PC-3 (cell line): ENCODE data around the gene SCIN. TPM values are rescaled to one million over a fixed set of nuclear protein-coding genes. Genes with fewer than 3 reads are reported as not detected.
A peak's percentile ranks its signal among the peaks of the same experiment; 100 is the strongest.

Experiments
- ATAC-seq: fragments of 200-7000 bp; cut with Tn5 transposase; 2 replicates; pipeline ENCODE4 v1.9.1; 2020; ENCODE audit warnings: mild to moderate bottlenecking, moderate library complexity
- BruUV-seq: library from RNA; stranded (reverse); fragments of 400-500 nt; replicated peaks from 2 replicates; lab custom pipeline; 2021; lab: Mats Ljungman, UMichigan
- CTCF ChIA-PET: fragments of 300-600 bp; sonication (Branson Sonifier 250); formaldehyde crosslinking; loops from one replicate; lab custom pipeline; 2022; ENCODE audit warnings: antibody characterized with exemption; lab: Charles Lee
- POLR2A ChIA-PET: fragments of 300-600 bp; sonication (Branson Sonifier 250); formaldehyde crosslinking; loops from one replicate; lab custom pipeline; 2022; ENCODE audit warnings: antibody characterized with exemption; ENCODE audit not compliant: unreplicated experiment; lab: Charles Lee
- DNase-seq: peaks from one replicate; pipeline ENCODE4 v3.0.0-alpha.2; 2015
- H2AFZ ChIP-seq: fragments of 300-600 bp; sonication (generic); 2 replicates; pipeline ENCODE4 v1.6.0; 2016; ENCODE audit warnings: antibody characterized with exemption, low read length
- H3F3A ChIP-seq: fragments of 300-600 bp; sonication (generic); one replicate; pipeline ENCODE4 v1.6.0; 2017; ENCODE audit warnings: antibody characterized with exemption, low read length, control low read depth, mild to moderate bottlenecking; ENCODE audit not compliant: unreplicated experiment
- H3K27ac ChIP-seq: fragments of 300-600 bp; sonication (generic); 2 replicates; pipeline ENCODE4 v1.5.1; 2016; ENCODE audit warnings: mild to moderate bottlenecking, low read length
- H3K27me3 ChIP-seq: fragments of 300-600 bp; sonication (generic); 2 replicates; pipeline ENCODE4 v1.6.1; 2016; ENCODE audit warnings: low read length, mixed read lengths
- H3K36me3 ChIP-seq: fragments of 300-600 bp; sonication (generic); 2 replicates; pipeline ENCODE4 v1.6.1; 2016; ENCODE audit warnings: low read depth, mixed run types, low read length, mixed read lengths
- H3K4me1 ChIP-seq: fragments of 300-600 bp; sonication (generic); 2 replicates; pipeline ENCODE4 v1.5.1; 2016; ENCODE audit warnings: low read length; ENCODE audit not compliant: insufficient read depth
- H3K4me2 ChIP-seq: fragments of 300-600 bp; sonication (generic); 2 replicates; pipeline ENCODE4 v1.6.0; 2016; ENCODE audit warnings: low read length
- H3K4me3 ChIP-seq: fragments of 300-600 bp; sonication (generic); 2 replicates; pipeline ENCODE4 v1.5.1; 2016; ENCODE audit warnings: mild to moderate bottlenecking, low read length, mixed read lengths
- H3K79me2 ChIP-seq: fragments of 300-600 bp; sonication (generic); 2 replicates; pipeline ENCODE4 v1.6.1; 2017; ENCODE audit warnings: low read length, mixed read lengths
- H3K9ac ChIP-seq: fragments of 300-600 bp; sonication (generic); 2 replicates; pipeline ENCODE4 v1.6.0; 2016; ENCODE audit warnings: mild to moderate bottlenecking, low read length
- H3K9me2 ChIP-seq: fragments of 300-600 bp; sonication (generic); replicated peaks from 2 replicates; pipeline ENCODE4 v1.6.1; 2016; ENCODE audit warnings: mixed run types, low read length, mixed read lengths
- H3K9me3 ChIP-seq: fragments of 300-600 bp; sonication (generic); 2 replicates; pipeline ENCODE4 v1.6.1; 2016; ENCODE audit warnings: low read length, mixed read lengths
- H4K20me1 ChIP-seq: fragments of 300-600 bp; sonication (generic); 2 replicates; pipeline ENCODE4 v1.6.1; 2016; ENCODE audit warnings: low read length, mixed read lengths
- EZH2 ChIP-seq: fragments of 300-600 bp; sonication (generic); IDR thresholded peaks from one replicate; pipeline ENCODE4 v1.6.1; 2017; ENCODE audit warnings: antibody characterized with exemption, mild to moderate bottlenecking, low read length; ENCODE audit not compliant: unreplicated experiment
- EZH2phosphoT487 ChIP-seq: fragments of 300-600 bp; sonication (generic); IDR thresholded peaks from 2 replicates; pipeline ENCODE4 v1.6.1; 2018; ENCODE audit warnings: mild to moderate bottlenecking, antibody characterized with exemption, low read length, borderline replicate concordance
- intact Hi-C: fragments of 100-400 bp; cut with micrococcal nuclease; formaldehyde crosslinking; loops from 2 replicates; pipeline ENCODE4 v1.9.0; 2023
- total RNA-seq: library from RNA; depleted of rRNA; stranded (reverse); fragments of >200 nt; gene quantifications from 2 replicates; pipeline ENCODE4 v1.2.3, GENCODE V29; 2014
- TF ChIP-seq, protein P1 (sequence below): fragments of 300-600 bp; sonication (generic); conservative IDR thresholded peaks from 2 replicates; pipeline ENCODE4 v1.5.1; 2017; ENCODE audit warnings: antibody characterized with exemption, low read depth, mild to moderate bottlenecking, low read length

SCIN gene
- total RNA-seq, 1 experiment from 2014 or later, result 0.91 TPM

- no peak overlapping the region for H3K27ac ChIP-seq
- H3K4me3 ChIP-seq, result no peak overlapping the region
- H3F3A ChIP-seq, result no peaks in the 10 kb centered on the region
- H3K4me2 ChIP-seq, result no peak overlapping the region
- no peaks in the 10 kb centered on the region for H4K20me1 ChIP-seq
- intact Hi-C loops, result no loop called here
- no peaks in the 10 kb centered on the region for H3K9me3 ChIP-seq
- no peaks in the 10 kb centered on the region; the same call in 1 of the 2 replicates for H3K4me1 ChIP-seq
- CTCF ChIA-PET, result no interaction called here
- no peak overlapping the region for H2AFZ ChIP-seq
- TF ChIP-seq, protein P1, sequence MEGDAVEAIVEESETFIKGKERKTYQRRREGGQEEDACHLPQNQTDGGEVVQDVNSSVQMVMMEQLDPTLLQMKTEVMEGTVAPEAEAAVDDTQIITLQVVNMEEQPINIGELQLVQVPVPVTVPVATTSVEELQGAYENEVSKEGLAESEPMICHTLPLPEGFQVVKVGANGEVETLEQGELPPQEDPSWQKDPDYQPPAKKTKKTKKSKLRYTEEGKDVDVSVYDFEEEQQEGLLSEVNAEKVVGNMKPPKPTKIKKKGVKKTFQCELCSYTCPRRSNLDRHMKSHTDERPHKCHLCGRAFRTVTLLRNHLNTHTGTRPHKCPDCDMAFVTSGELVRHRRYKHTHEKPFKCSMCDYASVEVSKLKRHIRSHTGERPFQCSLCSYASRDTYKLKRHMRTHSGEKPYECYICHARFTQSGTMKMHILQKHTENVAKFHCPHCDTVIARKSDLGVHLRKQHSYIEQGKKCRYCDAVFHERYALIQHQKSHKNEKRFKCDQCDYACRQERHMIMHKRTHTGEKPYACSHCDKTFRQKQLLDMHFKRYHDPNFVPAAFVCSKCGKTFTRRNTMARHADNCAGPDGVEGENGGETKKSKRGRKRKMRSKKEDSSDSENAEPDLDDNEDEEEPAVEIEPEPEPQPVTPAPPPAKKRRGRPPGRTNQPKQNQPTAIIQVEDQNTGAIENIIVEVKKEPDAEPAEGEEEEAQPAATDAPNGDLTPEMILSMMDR, result no peak
- TF ChIP-seq EZH2 (no peak), EZH2phosphoT487 (no peak)
- no peak overlapping the region for H3K9ac ChIP-seq
- no peaks in the 10 kb centered on the region for H3K36me3 ChIP-seq
- no peaks in the 10 kb centered on the region for H3K79me2 ChIP-seq
- H3K27me3 ChIP-seq, result no peaks in the 10 kb centered on the region
- POLR2A ChIA-PET, result no interaction called here
- BruUV-seq, result no TSS peak
- no peak for DNase-seq
- ATAC-seq, result no peak
- no peaks in the 10 kb centered on the region for H3K9me2 ChIP-seq
Observed at GRCh38 chr7:12590559-12590958, 20.0 kb downstream of the SCIN start.

GRCh38 chr7:12594122-12594897 lies 23.8 kb downstream of the SCIN start:
- Histone ChIP-seq H3K9me3 (no peaks in the 10 kb centered on the region), H3K4me2 (no peak overlapping the region), H3K9ac (no peak overlapping the region), H3K36me3 (no peaks in the 10 kb centered on the region), H3K27me3 (no peaks in the 10 kb centered on the region), H3K27ac (no peak overlapping the region), H3K4me1 (peaks cover 10% of the 10 kb centered on the region; the same call in 1 of the 2 replicates), H2AFZ (no peak overlapping the region), H4K20me1 (no peaks in the 10 kb centered on the region), H3K79me2 (no peaks in the 10 kb centered on the region), H3K4me3 (no peak overlapping the region), H3K9me2 (0 out of 2 replicates have a peak, but pooled peaks cover 4% of the 10 kb centered on the region), H3F3A (no peaks in the 10 kb centered on the region)
- POLR2A ChIA-PET, result no interaction called here
- BruUV-seq, result no TSS peak
- CTCF ChIA-PET, result no interaction called here
- intact Hi-C loops, result no loop called here
- DNase-seq, result peak; percentile 18
- TF ChIP-seq EZH2phosphoT487, result no peak
- TF ChIP-seq, protein P1, result no peak
- TF ChIP-seq EZH2, result no peak
- ATAC-seq, result no peak

DNA sequence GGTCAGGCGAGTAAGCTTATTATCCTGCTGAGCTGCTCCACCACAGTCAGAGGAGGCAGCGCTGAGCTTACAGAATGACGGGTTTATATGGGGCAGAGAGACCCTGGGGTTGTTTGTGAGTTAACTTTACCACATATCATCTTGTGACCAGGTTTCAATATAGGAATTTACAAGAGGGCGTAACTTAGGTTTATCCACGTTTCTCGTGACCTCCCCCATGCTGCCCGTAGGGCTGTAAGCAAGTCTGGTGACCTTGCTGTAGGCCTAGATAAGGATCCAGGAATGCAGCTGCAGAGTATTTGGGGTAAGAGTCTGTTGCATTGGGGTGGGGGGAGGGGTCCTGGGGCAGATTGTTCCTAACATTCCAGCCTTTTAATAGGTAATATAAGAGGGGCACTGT lies 24.6 kb downstream of the SCIN start:
- intact Hi-C loops, result no loop called here
- CTCF ChIA-PET, result no interaction called here
- no peaks in the 10 kb centered on the region for H3K27me3 ChIP-seq
- no peak overlapping the region for H3K27ac ChIP-seq
- peaks cover 10% of the 10 kb centered on the region; the same call in 1 of the 2 replicates for H3K4me1 ChIP-seq
- POLR2A ChIA-PET, result no interaction called here
- H3K4me2 ChIP-seq, result no peak overlapping the region
- BruUV-seq, result no TSS peak
- DNase-seq, result no peak
- H3K9ac ChIP-seq, result no peak overlapping the region
- no peaks in the 10 kb centered on the region for H3F3A ChIP-seq
- no peak for ATAC-seq
- no peak overlapping the region for H2AFZ ChIP-seq
- no peaks in the 10 kb centered on the region for H3K79me2 ChIP-seq
- 0 out of 2 replicates have a peak, but pooled peaks cover 4% of the 10 kb centered on the region for H3K9me2 ChIP-seq
- no peaks in the 10 kb centered on the region for H3K9me3 ChIP-seq
- no peaks in the 10 kb centered on the region for H4K20me1 ChIP-seq
- TF ChIP-seq EZH2 (no peak), EZH2phosphoT487 (no peak)
- TF ChIP-seq, protein P1, result no peak
- no peaks in the 10 kb centered on the region for H3K36me3 ChIP-seq
- H3K4me3 ChIP-seq, result no peak overlapping the region
